Measurements from ENCODE around the gene CEACAM5.

The CEACAM5 gene

GRCh38 chr19:41708481-41708880, at the start of gene CEACAM5:
CEACAM5 (plus strand) TSS chr19:41708626; CDS start chr19:41708732, 106 bp downstream.
- no peak for DNase-seq (ENCODE audit: low read depth in 2 of 2, low spot score in 1 of 2)

- no peak for DNase-seq (ENCODE audit: low read depth in 2 of 2, low spot score in 1 of 2)
Observed at GRCh38 chr19:41666075-41666474, 42.4 kb upstream of the CEACAM5 start.

- no peak for DNase-seq (ENCODE audit: low read depth in 2 of 2, low spot score in 1 of 2)
Observed at GRCh38 chr19:41668315-41668714, 40.1 kb upstream of the CEACAM5 start.

GRCh38 chr19:41670755-41671154, 37.7 kb upstream of the CEACAM5 start:
- DNase-seq (ENCODE audit: low read depth in 2 of 2, low spot score in 1 of 2), result no peak

DNA sequence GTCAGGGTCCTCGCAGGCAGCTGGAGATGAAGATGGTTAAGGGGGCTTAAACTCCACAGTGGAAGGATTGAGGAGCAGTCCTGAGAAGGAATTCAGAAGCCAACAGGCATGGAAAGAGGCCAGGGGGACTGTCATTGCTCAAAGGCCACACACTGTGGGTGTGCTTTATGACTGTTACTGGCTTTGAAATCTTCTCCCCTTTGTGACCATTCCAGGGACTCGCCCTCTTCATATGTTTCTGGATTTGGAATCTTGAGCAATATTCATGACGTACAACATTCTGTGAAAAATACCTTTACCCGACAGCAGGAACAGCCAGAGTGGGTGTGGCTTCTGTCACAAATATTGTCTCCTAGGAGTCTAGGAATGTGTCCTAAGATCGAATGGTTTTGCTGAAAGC, 36.9 kb upstream of the CEACAM5 start:
- no peak for DNase-seq (ENCODE audit: low read depth in 2 of 2, low spot score in 1 of 2)

GRCh38 chr19:41682437-41682836, 26.0 kb upstream of the CEACAM5 start:
- no peak for DNase-seq (ENCODE audit: low read depth in 2 of 2, low spot score in 1 of 2)

DNA sequence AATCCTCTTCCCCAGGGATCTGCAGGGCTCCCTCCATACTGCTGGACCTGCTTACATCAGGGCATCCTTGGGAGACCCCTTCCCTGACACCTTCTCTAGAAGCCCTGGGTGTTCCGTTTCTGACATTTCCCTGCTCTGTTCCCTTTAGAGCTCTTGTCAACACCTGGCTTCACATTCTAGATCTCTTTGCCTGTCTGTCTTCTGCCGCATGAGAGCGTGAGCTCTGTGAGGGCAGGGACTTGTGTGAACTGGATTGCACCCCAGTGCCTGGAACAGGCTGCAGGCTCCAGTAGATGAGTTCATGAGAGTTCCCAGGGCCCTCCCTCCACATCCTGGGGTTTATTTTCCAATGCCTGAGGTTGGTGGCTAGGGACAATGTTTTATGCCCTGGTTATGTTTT, 21.0 kb upstream of the CEACAM5 start:
- no peak for DNase-seq (ENCODE audit: low read depth in 2 of 2, low spot score in 1 of 2)

DNA sequence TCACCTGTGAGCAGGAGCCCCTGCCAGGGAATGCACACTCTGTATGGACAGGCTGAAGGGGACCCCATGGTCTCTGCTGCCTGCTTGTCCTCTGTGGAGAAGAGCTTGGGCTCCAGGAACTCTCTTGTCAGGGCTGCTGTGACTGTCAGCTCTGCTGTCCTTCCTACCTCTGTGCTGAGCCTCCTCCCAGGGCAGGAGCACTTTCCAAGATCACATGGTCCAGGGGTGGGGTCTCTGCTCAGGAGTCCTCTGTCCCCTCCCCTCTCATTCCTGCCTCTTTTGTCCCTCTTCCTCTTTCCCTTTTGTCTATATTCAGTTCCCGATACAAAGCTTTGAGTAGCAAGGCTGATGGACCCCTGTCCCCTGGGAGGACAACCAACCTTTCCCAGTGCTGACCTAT, 20.3 kb upstream of the CEACAM5 start, which contains the start of gene CEACAM7:
Gene CEACAM7, minus strand, starts transcription at position 173 of the 400 bp plus-strand sequence. Its CDS starts 105 bp downstream, at position 68.
- DNase-seq (ENCODE audit: low read depth in 2 of 2, low spot score in 1 of 2), result no peak

DNA sequence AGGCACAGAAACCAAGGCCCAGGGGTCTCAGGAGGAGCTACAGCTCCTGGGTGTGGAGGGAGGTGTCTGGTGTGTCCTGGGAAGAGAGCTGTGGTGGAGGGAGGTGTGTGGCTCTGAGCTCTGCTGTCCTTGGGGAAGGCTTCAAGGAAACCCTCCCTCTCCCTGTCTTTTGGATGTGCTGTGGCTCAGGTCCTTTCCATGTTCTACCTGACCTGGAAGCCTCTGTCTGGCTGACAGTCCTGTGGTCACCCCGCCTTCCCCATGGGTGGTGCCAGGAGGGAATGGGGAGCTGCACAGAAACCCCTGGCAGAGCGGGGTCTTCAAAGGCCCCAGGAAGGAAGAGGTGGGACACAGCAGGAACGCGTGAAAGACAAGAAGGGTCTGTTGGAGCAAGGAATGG, 19.7 kb upstream of the CEACAM5 start:
- no peak for DNase-seq (ENCODE audit: low read depth in 2 of 2, low spot score in 1 of 2)

- DNase-seq (ENCODE audit: low read depth in 2 of 2, low spot score in 1 of 2), result no peak
Observed at GRCh38 chr19:41689993-41690800, 18.2 kb upstream of the CEACAM5 start.

GRCh38 chr19:41690801-41691065, 17.7 kb upstream of the CEACAM5 start:
- no peak for DNase-seq (ENCODE audit: low read depth in 2 of 2, low spot score in 1 of 2)

- DNase-seq (ENCODE audit: low read depth in 2 of 2, low spot score in 1 of 2), result no peak
Observed at GRCh38 chr19:41691268-41691970, 17.0 kb upstream of the CEACAM5 start.

GRCh38 chr19:41694196-41694595, 14.2 kb upstream of the CEACAM5 start:
- no peak for DNase-seq (ENCODE audit: low read depth in 2 of 2, low spot score in 1 of 2)

DNA sequence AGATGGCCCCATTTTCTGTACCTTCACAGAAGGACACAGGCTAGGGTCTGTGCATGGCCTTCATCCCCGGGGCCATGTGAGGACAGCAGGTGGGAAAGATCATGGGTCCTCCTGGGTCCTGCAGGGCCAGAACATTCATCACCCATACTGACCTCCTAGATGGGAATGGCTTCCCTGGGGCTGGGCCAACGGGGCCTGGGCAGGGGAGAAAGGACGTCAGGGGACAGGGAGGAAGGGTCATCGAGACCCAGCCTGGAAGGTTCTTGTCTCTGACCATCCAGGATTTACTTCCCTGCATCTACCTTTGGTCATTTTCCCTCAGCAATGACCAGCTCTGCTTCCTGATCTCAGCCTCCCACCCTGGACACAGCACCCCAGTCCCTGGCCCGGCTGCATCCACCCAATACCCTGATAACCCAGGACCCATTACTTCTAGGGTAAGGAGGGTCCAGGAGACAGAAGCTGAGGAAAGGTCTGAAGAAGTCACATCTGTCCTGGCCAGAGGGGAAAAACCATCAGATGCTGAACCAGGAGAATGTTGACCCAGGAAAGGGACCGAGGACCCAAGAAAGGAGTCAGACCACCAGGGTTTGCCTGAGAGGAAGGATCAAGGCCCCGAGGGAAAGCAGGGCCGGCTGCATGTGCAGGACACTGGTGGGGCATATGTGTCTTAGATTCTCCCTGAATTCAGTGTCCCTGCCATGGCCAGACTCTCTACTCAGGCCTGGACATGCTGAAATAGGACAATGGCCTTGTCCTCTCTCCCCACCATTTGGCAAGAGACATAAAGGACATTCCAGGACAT, 13.4 kb upstream of the CEACAM5 start:
- no peak for DNase-seq (ENCODE audit: low read depth in 2 of 2, low spot score in 1 of 2)

- no peak for DNase-seq (ENCODE audit: low read depth in 2 of 2, low spot score in 1 of 2)
Observed at GRCh38 chr19:41695745-41696144, 12.7 kb upstream of the CEACAM5 start.

- no peak for DNase-seq (ENCODE audit: low read depth in 2 of 2, low spot score in 1 of 2)
Observed at GRCh38 chr19:41696402-41697197, 11.8 kb upstream of the CEACAM5 start.

- no peak for DNase-seq (ENCODE audit: low read depth in 2 of 2, low spot score in 1 of 2)
Observed at GRCh38 chr19:41697198-41697855, 11.1 kb upstream of the CEACAM5 start.

DNA sequence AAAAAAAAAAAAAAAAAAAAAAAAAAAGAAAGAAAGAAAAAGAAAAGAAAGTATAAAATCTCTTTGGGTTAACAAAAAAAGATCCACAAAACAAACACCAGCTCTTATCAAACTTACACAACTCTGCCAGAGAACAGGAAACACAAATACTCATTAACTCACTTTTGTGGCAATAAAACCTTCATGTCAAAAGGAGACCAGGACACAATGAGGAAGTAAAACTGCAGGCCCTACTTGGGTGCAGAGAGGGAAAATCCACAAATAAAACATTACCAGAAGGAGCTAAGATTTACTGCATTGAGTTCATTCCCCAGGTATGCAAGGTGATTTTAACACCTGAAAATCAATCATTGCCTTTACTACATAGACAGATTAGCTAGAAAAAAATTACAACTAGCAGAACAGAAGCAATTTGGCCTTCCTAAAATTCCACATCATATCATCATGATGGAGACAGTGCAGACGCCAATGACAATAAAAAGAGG, 9.6 kb upstream of the CEACAM5 start:
- DNase-seq (ENCODE audit: low read depth in 2 of 2, low spot score in 1 of 2), result no peak

GRCh38 chr19:41699231-41699967, 9.0 kb upstream of the CEACAM5 start:
- DNase-seq (ENCODE audit: low read depth in 2 of 2, low spot score in 1 of 2), result no peak

DNA sequence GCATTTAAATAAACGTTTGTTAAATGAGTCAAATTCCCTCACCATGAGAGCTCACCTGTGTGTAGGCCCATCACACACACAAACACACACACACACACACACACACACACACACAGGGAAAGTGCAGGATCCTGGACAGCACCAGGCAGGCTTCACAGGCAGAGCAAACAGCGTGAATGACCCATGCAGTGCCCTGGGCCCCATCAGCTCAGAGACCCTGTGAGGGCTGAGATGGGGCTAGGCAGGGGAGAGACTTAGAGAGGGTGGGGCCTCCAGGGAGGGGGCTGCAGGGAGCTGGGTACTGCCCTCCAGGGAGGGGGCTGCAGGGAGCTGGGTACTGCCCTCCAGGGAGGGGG, 8.5 kb upstream of the CEACAM5 start:
- DNase-seq (ENCODE audit: low read depth in 2 of 2, low spot score in 1 of 2), result no peak
